ENCODE results near the gene TNFAIP8L1.

Gene TNFAIP8L1

GRCh38 chr19:4591320-4591719 is 48.0 kb upstream of the TNFAIP8L1 start:
- H3K36me3 ChIP-seq (ENCODE audit: insufficient read depth, low read length), result no peaks in the 10 kb centered on the region
- no peaks in the 10 kb centered on the region for H3K9me3 ChIP-seq (ENCODE audit: insufficient read depth, low read depth, low read length)
- TF ChIP-seq EZH2phosphoT487 (IDR thresholded peaks at IDR 0.05; ENCODE audit: borderline replicate concordance) (no peak), CTCF (conservative IDR thresholded peaks at IDR 0.05; ENCODE audit: low read length) (no peak)
- no peak overlapping the region for H2AFZ ChIP-seq (ENCODE audit: low read length)
- H4K20me1 ChIP-seq (ENCODE audit: insufficient read depth, low read length, poor library complexity, severe bottlenecking), result no peaks in the 10 kb centered on the region
- H3F3A ChIP-seq (ENCODE audit: low read depth), result no peaks in the 10 kb centered on the region
- no peak overlapping the region for H3K4me2 ChIP-seq (ENCODE audit: low read depth, low read length, poor library complexity, severe bottlenecking)
- H3K27me3 ChIP-seq (ENCODE audit: insufficient read depth, low read length, poor library complexity, severe bottlenecking), result no peaks in the 10 kb centered on the region
- H3K9ac ChIP-seq (ENCODE audit: low read depth, low read length, poor library complexity, severe bottlenecking), result no peak overlapping the region
- H3K4me1 ChIP-seq (ENCODE audit: insufficient read depth, low read length, poor library complexity, severe bottlenecking), result no peaks in the 10 kb centered on the region
- no peaks in the 10 kb centered on the region for H3K9me2 ChIP-seq (replicated peaks; ENCODE audit: low read depth, low read length)
- H3K4me3 ChIP-seq (ENCODE audit: low read length, poor library complexity, severe bottlenecking), result no peak overlapping the region
- no peaks in the 10 kb centered on the region for H3K79me2 ChIP-seq (ENCODE audit: insufficient read depth, low read length)

- Histone ChIP-seq H3K4me1 (ENCODE audit: insufficient read depth, low read length, poor library complexity, severe bottlenecking) (no peaks in the 10 kb centered on the region), H3K9me3 (ENCODE audit: insufficient read depth, low read depth, low read length) (no peaks in the 10 kb centered on the region), H3K36me3 (ENCODE audit: insufficient read depth, low read length) (no peaks in the 10 kb centered on the region), H2AFZ (ENCODE audit: low read length) (no peak overlapping the region), H3K79me2 (ENCODE audit: insufficient read depth, low read length) (no peaks in the 10 kb centered on the region), H3K9ac (ENCODE audit: low read depth, low read length, poor library complexity, severe bottlenecking) (no peak overlapping the region), H3K27me3 (ENCODE audit: insufficient read depth, low read length, poor library complexity, severe bottlenecking) (no peaks in the 10 kb centered on the region), H3K9me2 (replicated peaks; ENCODE audit: low read depth, low read length) (no peaks in the 10 kb centered on the region), H3K4me3 (ENCODE audit: low read length, poor library complexity, severe bottlenecking) (no peak overlapping the region), H4K20me1 (ENCODE audit: insufficient read depth, low read length, poor library complexity, severe bottlenecking) (no peaks in the 10 kb centered on the region), H3K4me2 (ENCODE audit: low read depth, low read length, poor library complexity, severe bottlenecking) (no peak overlapping the region), H3F3A (ENCODE audit: low read depth) (no peaks in the 10 kb centered on the region)
- TF ChIP-seq CTCF (conservative IDR thresholded peaks at IDR 0.05; ENCODE audit: low read length) (no peak), EZH2phosphoT487 (IDR thresholded peaks at IDR 0.05; ENCODE audit: borderline replicate concordance) (no peak)
Measured at GRCh38 chr19:4592445-4592844, 46.9 kb upstream of the TNFAIP8L1 start.

- Histone ChIP-seq H3K9me2 (replicated peaks; ENCODE audit: low read depth, low read length) (no peaks in the 10 kb centered on the region), H2AFZ (ENCODE audit: low read length) (no peak overlapping the region), H3K4me3 (ENCODE audit: low read length, poor library complexity, severe bottlenecking) (no peak overlapping the region), H3K9me3 (ENCODE audit: insufficient read depth, low read depth, low read length) (no peaks in the 10 kb centered on the region), H4K20me1 (ENCODE audit: insufficient read depth, low read length, poor library complexity, severe bottlenecking) (no peaks in the 10 kb centered on the region), H3K4me1 (ENCODE audit: insufficient read depth, low read length, poor library complexity, severe bottlenecking) (no peaks in the 10 kb centered on the region), H3K79me2 (ENCODE audit: insufficient read depth, low read length) (no peaks in the 10 kb centered on the region), H3F3A (ENCODE audit: low read depth) (no peaks in the 10 kb centered on the region), H3K36me3 (ENCODE audit: insufficient read depth, low read length) (no peaks in the 10 kb centered on the region), H3K9ac (ENCODE audit: low read depth, low read length, poor library complexity, severe bottlenecking) (no peak overlapping the region), H3K27me3 (ENCODE audit: insufficient read depth, low read length, poor library complexity, severe bottlenecking) (no peaks in the 10 kb centered on the region), H3K4me2 (ENCODE audit: low read depth, low read length, poor library complexity, severe bottlenecking) (no peak overlapping the region)
- TF ChIP-seq CTCF (conservative IDR thresholded peaks at IDR 0.05; ENCODE audit: low read length) (no peak), EZH2phosphoT487 (IDR thresholded peaks at IDR 0.05; ENCODE audit: borderline replicate concordance) (no peak)
Measured at GRCh38 chr19:4593409-4593851, 45.9 kb upstream of the TNFAIP8L1 start.

Data from Loucy (cell line).